Liver (tissue), 9 donors: ENCODE results near the gene ERC2. TPM values are rescaled to one million over a fixed set of nuclear protein-coding genes. Genes with fewer than 3 reads are reported as not detected.

Experiments
- DNase-seq: peaks from one replicate; pipeline ENCODE4 v3.0.0-alpha.2; 2017; ENCODE audit warnings: low spot score
- H3K27ac ChIP-seq, 2 donors: one replicate each; pipeline ENCODE4 v1.7.0; 2013; ENCODE audit warnings: inconsistent platforms in 2 of 2, low read length in 2 of 2, control low read depth in 1 of 2, low read depth in 1 of 2, mild to moderate bottlenecking in 1 of 2
- H3K27me3 ChIP-seq, 4 donors: one replicate each; pipeline versions ENCODE4 v1.6.1 to v1.7.0; 2013; ENCODE audit warnings: low read length in 3 of 4, inconsistent platforms in 1 of 4, mild to moderate bottlenecking in 1 of 4, moderate library complexity in 1 of 4; ENCODE audit not compliant: control insufficient read depth in 4 of 4, insufficient read depth in 4 of 4
- H3K36me3 ChIP-seq, 4 donors: one replicate each; pipeline versions ENCODE4 v1.6.1 to v1.7.0; 2013; ENCODE audit warnings: low read length in 3 of 4, mild to moderate bottlenecking in 3 of 4, low read depth in 1 of 4, moderate library complexity in 1 of 4; ENCODE audit not compliant: control insufficient read depth in 4 of 4, insufficient read depth in 3 of 4
- H3K4me1 ChIP-seq, 4 donors: one replicate each; pipeline versions ENCODE4 v1.6.1 to v1.7.0; 2013; ENCODE audit warnings: low read length in 3 of 4, mild to moderate bottlenecking in 3 of 4, moderate library complexity in 1 of 4; ENCODE audit not compliant: control insufficient read depth in 4 of 4, insufficient read depth in 4 of 4
- H3K4me3 ChIP-seq, 3 donors: one replicate each; pipeline versions ENCODE4 v1.6.1 to v1.7.0; 2013; ENCODE audit warnings: low read length in 3 of 3, control low read depth in 1 of 3, low read depth in 1 of 3, mild to moderate bottlenecking in 1 of 3
- H3K9ac ChIP-seq, 2 donors: one replicate each; pipeline ENCODE4 v1.7.0; 2013; ENCODE audit warnings: low read length in 2 of 2, mild to moderate bottlenecking in 2 of 2, moderate library complexity in 2 of 2, control low read depth in 1 of 2, low read depth in 1 of 2
- H3K9me3 ChIP-seq, 4 donors: one replicate each; pipeline versions ENCODE4 v1.6.1 to v1.7.0; 2013; ENCODE audit warnings: low read length in 3 of 4; ENCODE audit not compliant: control insufficient read depth in 4 of 4
- ATF3 ChIP-seq: IDR thresholded peaks from 2 replicates; pipeline ENCODE4 v1.6.1; 2016; ENCODE audit warnings: antibody characterized with exemption
- CTCF ChIP-seq: fragments of 150-350 bp; IDR thresholded peaks from 2 replicates; pipeline ENCODE4 v1.5.1; 2017; ENCODE audit warnings: improper control_type of control experiment, low read depth, low read length; ENCODE audit not compliant: missing input control
- EGR1 ChIP-seq, 2 donors: IDR thresholded peaks; 2 replicates each; pipeline ENCODE4 v1.6.1; 2016 to 2018; ENCODE audit warnings: antibody characterized with exemption in 2 of 2, low read depth in 2 of 2
- FOXA1 ChIP-seq: IDR thresholded peaks from 2 replicates; pipeline ENCODE4 v1.6.1; 2016; ENCODE audit warnings: antibody characterized with exemption
- FOXA2 ChIP-seq: IDR thresholded peaks from 2 replicates; pipeline ENCODE4 v1.6.1; 2016; ENCODE audit warnings: antibody characterized with exemption
- GABPA ChIP-seq, 2 donors: IDR thresholded peaks in 1 of 2; conservative IDR thresholded peaks in 1 of 2; 2 replicates each; pipeline ENCODE4 v1.6.1; 2016; ENCODE audit warnings: antibody characterized with exemption in 2 of 2, mild to moderate bottlenecking in 1 of 2, moderate library complexity in 1 of 2
- HNF4G ChIP-seq: IDR thresholded peaks from 2 replicates; pipeline ENCODE4 v1.6.1; 2016; ENCODE audit warnings: antibody characterized with exemption
- JUND ChIP-seq, 2 donors: IDR thresholded peaks; 2 replicates each; pipeline ENCODE4 v1.6.1; 2016; ENCODE audit warnings: antibody characterized with exemption in 2 of 2
- MAX ChIP-seq: IDR thresholded peaks from 2 replicates; pipeline ENCODE4 v1.6.1; 2016; ENCODE audit warnings: antibody characterized with exemption
- NR2F2 ChIP-seq: IDR thresholded peaks from 2 replicates; pipeline ENCODE4 v1.6.1; 2016; ENCODE audit warnings: antibody characterized with exemption
- RAD21 ChIP-seq, 2 donors: IDR thresholded peaks; 2 replicates each; pipeline ENCODE4 v1.6.1; 2016; ENCODE audit warnings: antibody characterized with exemption in 2 of 2, mild to moderate bottlenecking in 2 of 2
- REST ChIP-seq: IDR thresholded peaks from 2 replicates; pipeline ENCODE4 v1.6.1; 2016; ENCODE audit warnings: antibody characterized with exemption, mild to moderate bottlenecking
- RXRA ChIP-seq, 2 donors: IDR thresholded peaks; 2 replicates each; pipeline ENCODE4 v1.6.1; 2017 to 2018; ENCODE audit warnings: antibody characterized with exemption in 2 of 2, mild to moderate bottlenecking in 1 of 2
- SP1 ChIP-seq: IDR thresholded peaks from 2 replicates; pipeline ENCODE4 v1.6.1; 2018; ENCODE audit warnings: antibody characterized with exemption, mild to moderate bottlenecking
- YY1 ChIP-seq: IDR thresholded peaks from 2 replicates; pipeline ENCODE4 v1.6.1; 2016; ENCODE audit warnings: antibody characterized with exemption, mild to moderate bottlenecking
- ZBTB33 ChIP-seq: IDR thresholded peaks from 2 replicates; pipeline ENCODE4 v1.6.1; 2016; ENCODE audit warnings: antibody characterized with exemption
- WGBS: extraction: QIAGEN DNeasy Blood & Tissue Kit; methylation state at CpG from one replicate; pipeline ENCODE4 v1.1.7; 2013; 5-methylcytosine and 5-hydroxymethylcytosine counted together
- polyA plus RNA-seq, 2 donors: library from polyadenylated mRNA; stranded (reverse) in 1 of 2; unstranded in 1 of 2; fragments of 200-250 nt in 1 of 2; fragments of >200 nt in 1 of 2; fragmentation: Nextera tagmentation in 1 of 2; extraction: Ambion mirVana in 1 of 2; gene quantifications; one replicate each; pipeline versions ENCODE4 v1.2.1 to v1.2.3, GENCODE V29; 2013 to 2015
- total RNA-seq, 2 donors: library from RNA; depleted of rRNA; stranded (reverse); fragments of >200 nt; gene quantifications; one replicate each; pipeline ENCODE4 v1.2.3, GENCODE V29; 2014
- donor health status: healthy.
- donor health status: healthy.
- donor health status: healthy.
- donor health status: healthy.
- donor health status: healthy.

ERC2 gene
- total and polyA plus RNA-seq, 4 donors, result 0.14 to 0.25 TPM; not detected in 2

GRCh38 chr3:56494679-56495322 is 26.5 kb upstream of the ERC2 start:
- no peak for TF ChIP-seq FOXA2
- no peak for TF ChIP-seq SP1
- no peak for TF ChIP-seq FOXA1
- TF ChIP-seq MAX, result peak; percentile 25
- TF ChIP-seq NR2F2, result no peak
- TF ChIP-seq REST, result peak; percentile 100
- TF ChIP-seq RAD21 (IDR thresholded peaks at IDR 0.05), result peak; percentile 88 to 89
- no peak for TF ChIP-seq EGR1 (IDR thresholded peaks at IDR 0.05; ENCODE audit: low read depth in 2 of 2)
- no peak for TF ChIP-seq YY1
- no peak for TF ChIP-seq HNF4G
- no peak for TF ChIP-seq JUND (IDR thresholded peaks at IDR 0.05)
- TF ChIP-seq CTCF, result peak; percentile 88
- TF ChIP-seq GABPA (IDR thresholded peaks at IDR 0.05 in 1 of 2, conservative IDR thresholded peaks at IDR 0.05 in 1 of 2), result no peak
- TF ChIP-seq ATF3, result no peak
- TF ChIP-seq RXRA (IDR thresholded peaks at IDR 0.05), result peak in 1 of 2 donors; percentile 42
- no peak for TF ChIP-seq ZBTB33
- Histone ChIP-seq H3K9me3 (no peaks in the 10 kb centered on the region), H3K9ac (no peak overlapping the region), H3K4me1 (no peaks in the 10 kb centered on the region), H3K36me3 (no peaks in the 10 kb centered on the region), H3K4me3 (no peak overlapping the region), H3K27ac (no peak overlapping the region), H3K27me3 (peaks cover 0 to 5% (median 0%) of the 10 kb centered on the region in 4 donors)
- WGBS, result 2% methylated on average over 5 of the region's 5 CpGs
- DNase-seq, result peak; percentile 67
